ENCODE data around the gene TRIM67. TPM values are rescaled to one million over a fixed set of nuclear protein-coding genes. Genes with fewer than 3 reads are reported as not detected.

TRIM67 gene
- total RNA-seq, 1 donor from 2014 or later = not detected

Other genes starting within 250 kb of the TRIM67 start
- 7.6 and 8.6 TPM in 2 replicates for gene TTC13, start 183.2 kb upstream of the TRIM67 start, total RNA-seq
- gene ARV1, start 183.0 kb upstream of the TRIM67 start, total RNA-seq = 9.6 and 11.0 TPM in 2 replicates
- 20.0 and 30.5 TPM in 2 replicates for gene FAM89A, start 121.8 kb upstream of the TRIM67 start, total RNA-seq
- gene GNPAT, start 79.2 kb downstream of the TRIM67 start, total RNA-seq = 39.3 and 43.3 TPM in 2 replicates
- gene EXOC8, start 175.8 kb downstream of the TRIM67 start, total RNA-seq = 16.4 and 21.9 TPM in 2 replicates
- gene SPRTN, start 176.2 kb downstream of the TRIM67 start, total RNA-seq = 12.3 and 13.9 TPM in 2 replicates